Neural cell (in vitro differentiated cells): ENCODE results near the gene BIN2. TPM values are rescaled to one million over a fixed set of nuclear protein-coding genes. Genes with fewer than 3 reads are reported as not detected.

Source experiments
- H2AFZ ChIP-seq: fragments of 200-600, 300-800 bp; sonication (generic), shearing (Covaris generic); 2 replicates; pipeline ENCODE4 v1.6.0; 2014; ENCODE audit warnings: low read depth, mild to moderate bottlenecking, antibody characterized with exemption, low read length, moderate library complexity
- H3F3A ChIP-seq: fragments of 200-600 bp; shearing (Covaris generic); 2 replicates; pipeline ENCODE4 v1.6.1; 2016; ENCODE audit warnings: mild to moderate bottlenecking, moderate library complexity, mixed read lengths, antibody characterized with exemption, low read length; ENCODE audit not compliant: insufficient read depth, poor library complexity, severe bottlenecking
- H3K27ac ChIP-seq: fragments of 200-600, 300-800 bp; sonication (generic), shearing (Covaris generic); 2 replicates; pipeline ENCODE4 v1.5.1; 2014; ENCODE audit warnings: mild to moderate bottlenecking, low read length, moderate library complexity
- H3K27me3 ChIP-seq: fragments of 300-800, 200-600 bp; sonication (generic), shearing (Covaris generic); 2 replicates; pipeline ENCODE4 v1.6.0; 2014; ENCODE audit warnings: mild to moderate bottlenecking, low read depth, low read length, moderate library complexity; ENCODE audit not compliant: insufficient read depth
- H3K36me3 ChIP-seq: fragments of 300-800, 200-600 bp; sonication (generic), shearing (Covaris generic); 2 replicates; pipeline ENCODE4 v1.5.1; 2014; ENCODE audit warnings: mild to moderate bottlenecking, antibody characterized with exemption, low read length, moderate library complexity; ENCODE audit not compliant: insufficient read depth
- H3K4me2 ChIP-seq: fragments of 300-800, 200-600 bp; sonication (generic), shearing (Covaris generic); 2 replicates; pipeline ENCODE4 v1.6.0; 2014; ENCODE audit warnings: mild to moderate bottlenecking, low read length
- H3K4me3 ChIP-seq: fragments of 300-800, 200-600 bp; sonication (generic), shearing (Covaris generic); 2 replicates; pipeline ENCODE4 v1.5.1; 2014; ENCODE audit warnings: mild to moderate bottlenecking, low read length, moderate library complexity
- H3K79me2 ChIP-seq: fragments of 200-600 bp; shearing (Covaris generic); replicated peaks from 2 replicates; pipeline ENCODE4 v1.6.0; 2014; ENCODE audit warnings: mild to moderate bottlenecking, low read length, moderate library complexity; ENCODE audit not compliant: insufficient read depth
- H3K9ac ChIP-seq: fragments of 300-800, 200-600 bp; sonication (generic), shearing (Covaris generic); 2 replicates; pipeline ENCODE4 v1.6.1; 2016; ENCODE audit warnings: mild to moderate bottlenecking, low read length, mixed read lengths
- H3K9me2 ChIP-seq: fragments of 200-600 bp; shearing (Covaris generic); 2 replicates; pipeline ENCODE4 v1.6.1; 2016; ENCODE audit warnings: mild to moderate bottlenecking, low read length, mixed read lengths; ENCODE audit not compliant: insufficient read depth
- H3K9me3 ChIP-seq: fragments of 200-600, 300-800 bp; sonication (generic), shearing (Covaris generic); 2 replicates; pipeline ENCODE4 v1.6.1; 2016; ENCODE audit warnings: mild to moderate bottlenecking, mixed run types, low read length, moderate library complexity, mixed read lengths
- H4K20me1 ChIP-seq: fragments of 200-600 bp; shearing (Covaris generic); 2 replicates; pipeline ENCODE4 v1.6.1; 2016; ENCODE audit warnings: mild to moderate bottlenecking, mixed run types; ENCODE audit not compliant: insufficient read depth
- EP300 ChIP-seq: fragments of 450-650 bp; conservative IDR thresholded peaks from 2 replicates; pipeline ENCODE4 v1.6.1; 2014; ENCODE audit warnings: antibody characterized with exemption, mild to moderate bottlenecking, moderate library complexity; ENCODE audit not compliant: poor library complexity, severe bottlenecking
- EZH2 ChIP-seq: fragments of 200-600, 300-800 bp; shearing (Covaris generic), sonication (generic); IDR thresholded peaks from 2 replicates; pipeline ENCODE4 v1.6.1; 2014; ENCODE audit warnings: antibody characterized with exemption, low read length, borderline replicate concordance, mild to moderate bottlenecking; ENCODE audit not compliant: insufficient read depth, poor library complexity, severe bottlenecking
- MXI1 ChIP-seq: fragments of 450-650 bp; conservative IDR thresholded peaks from 2 replicates; pipeline ENCODE4 v1.6.1; 2014; ENCODE audit warnings: antibody characterized with exemption, mild to moderate bottlenecking; ENCODE audit not compliant: poor library complexity, severe bottlenecking
- POLR2AphosphoS5 ChIP-seq: IDR thresholded peaks from 2 replicates; pipeline ENCODE4 v1.6.1; 2012
- RAD21 ChIP-seq: fragments of 450-650 bp; conservative IDR thresholded peaks from 2 replicates; pipeline ENCODE4 v1.6.1; 2014; ENCODE audit warnings: antibody characterized with exemption, mild to moderate bottlenecking, moderate library complexity
- SMC3 ChIP-seq: fragments of 450-650 bp; conservative IDR thresholded peaks from 2 replicates; pipeline ENCODE4 v1.6.1; 2014; ENCODE audit warnings: antibody characterized with exemption, mild to moderate bottlenecking, moderate library complexity; ENCODE audit not compliant: poor library complexity
- TAF1 ChIP-seq: IDR thresholded peaks from 2 replicates; pipeline ENCODE4 v1.6.1; 2012; ENCODE audit warnings: low read depth
- polyA plus RNA-seq: library from polyadenylated mRNA; depleted of rRNA; stranded (reverse); fragments of >200 nt; gene quantifications from 2 replicates; pipeline ENCODE4 v1.2.3, GENCODE V29; 2014
- TF ChIP-seq, protein P1 (sequence below): fragments of 450-650 bp; IDR thresholded peaks from 2 replicates; pipeline ENCODE4 v1.5.1; 2014; ENCODE audit warnings: antibody characterized with exemption, mild to moderate bottlenecking, moderate library complexity; ENCODE audit not compliant: poor library complexity, severe bottlenecking
- TF ChIP-seq, protein P2 (sequence below): IDR thresholded peaks from 2 replicates; pipeline ENCODE4 v1.6.1; 2012; ENCODE audit warnings: borderline replicate concordance

BIN2 gene
- polyA plus RNA-seq, 1 donor from 2014 or later = not detected

DNA sequence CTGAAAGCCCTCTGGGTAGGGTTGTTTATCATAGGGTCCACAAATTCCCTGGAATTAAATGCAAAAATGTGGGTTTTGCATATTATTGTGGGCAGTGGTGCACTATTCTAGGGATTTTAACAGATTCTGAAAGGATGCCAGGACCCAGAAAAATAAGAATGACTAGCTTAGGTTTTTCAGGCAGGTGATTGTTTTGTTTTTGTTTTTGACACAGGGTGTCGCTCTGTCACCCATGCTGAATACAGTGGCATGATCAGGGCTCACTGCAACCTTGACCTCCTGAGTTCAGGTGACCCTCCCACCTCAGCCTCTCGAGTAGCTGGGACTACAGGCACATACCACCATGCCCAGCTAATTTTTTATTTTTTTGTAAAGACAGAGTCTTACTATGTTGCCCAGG, 48.0 kb upstream of the BIN2 start:
- Histone ChIP-seq H3K9me2 (no peaks in the 10 kb centered on the region), H3K27me3 (no peaks in the 10 kb centered on the region), H3K9ac (no peak overlapping the region), H3K9me3 (no peaks in the 10 kb centered on the region), H3K4me2 (no peak overlapping the region), H3K27ac (no peak overlapping the region), H3F3A (no peaks in the 10 kb centered on the region), H3K79me2 (no peaks in the 10 kb centered on the region), H2AFZ (no peak overlapping the region), H4K20me1 (no peaks in the 10 kb centered on the region), H3K4me3 (no peak overlapping the region), H3K36me3 (no peaks in the 10 kb centered on the region)
- TF ChIP-seq EZH2 = no peak
- TF ChIP-seq RAD21 = no peak
- no peak for TF ChIP-seq EP300
- TF ChIP-seq, protein P1, sequence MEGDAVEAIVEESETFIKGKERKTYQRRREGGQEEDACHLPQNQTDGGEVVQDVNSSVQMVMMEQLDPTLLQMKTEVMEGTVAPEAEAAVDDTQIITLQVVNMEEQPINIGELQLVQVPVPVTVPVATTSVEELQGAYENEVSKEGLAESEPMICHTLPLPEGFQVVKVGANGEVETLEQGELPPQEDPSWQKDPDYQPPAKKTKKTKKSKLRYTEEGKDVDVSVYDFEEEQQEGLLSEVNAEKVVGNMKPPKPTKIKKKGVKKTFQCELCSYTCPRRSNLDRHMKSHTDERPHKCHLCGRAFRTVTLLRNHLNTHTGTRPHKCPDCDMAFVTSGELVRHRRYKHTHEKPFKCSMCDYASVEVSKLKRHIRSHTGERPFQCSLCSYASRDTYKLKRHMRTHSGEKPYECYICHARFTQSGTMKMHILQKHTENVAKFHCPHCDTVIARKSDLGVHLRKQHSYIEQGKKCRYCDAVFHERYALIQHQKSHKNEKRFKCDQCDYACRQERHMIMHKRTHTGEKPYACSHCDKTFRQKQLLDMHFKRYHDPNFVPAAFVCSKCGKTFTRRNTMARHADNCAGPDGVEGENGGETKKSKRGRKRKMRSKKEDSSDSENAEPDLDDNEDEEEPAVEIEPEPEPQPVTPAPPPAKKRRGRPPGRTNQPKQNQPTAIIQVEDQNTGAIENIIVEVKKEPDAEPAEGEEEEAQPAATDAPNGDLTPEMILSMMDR = no peak
- no peak for TF ChIP-seq SMC3
- no peak for TF ChIP-seq POLR2AphosphoS5
- TF ChIP-seq, protein P2, sequence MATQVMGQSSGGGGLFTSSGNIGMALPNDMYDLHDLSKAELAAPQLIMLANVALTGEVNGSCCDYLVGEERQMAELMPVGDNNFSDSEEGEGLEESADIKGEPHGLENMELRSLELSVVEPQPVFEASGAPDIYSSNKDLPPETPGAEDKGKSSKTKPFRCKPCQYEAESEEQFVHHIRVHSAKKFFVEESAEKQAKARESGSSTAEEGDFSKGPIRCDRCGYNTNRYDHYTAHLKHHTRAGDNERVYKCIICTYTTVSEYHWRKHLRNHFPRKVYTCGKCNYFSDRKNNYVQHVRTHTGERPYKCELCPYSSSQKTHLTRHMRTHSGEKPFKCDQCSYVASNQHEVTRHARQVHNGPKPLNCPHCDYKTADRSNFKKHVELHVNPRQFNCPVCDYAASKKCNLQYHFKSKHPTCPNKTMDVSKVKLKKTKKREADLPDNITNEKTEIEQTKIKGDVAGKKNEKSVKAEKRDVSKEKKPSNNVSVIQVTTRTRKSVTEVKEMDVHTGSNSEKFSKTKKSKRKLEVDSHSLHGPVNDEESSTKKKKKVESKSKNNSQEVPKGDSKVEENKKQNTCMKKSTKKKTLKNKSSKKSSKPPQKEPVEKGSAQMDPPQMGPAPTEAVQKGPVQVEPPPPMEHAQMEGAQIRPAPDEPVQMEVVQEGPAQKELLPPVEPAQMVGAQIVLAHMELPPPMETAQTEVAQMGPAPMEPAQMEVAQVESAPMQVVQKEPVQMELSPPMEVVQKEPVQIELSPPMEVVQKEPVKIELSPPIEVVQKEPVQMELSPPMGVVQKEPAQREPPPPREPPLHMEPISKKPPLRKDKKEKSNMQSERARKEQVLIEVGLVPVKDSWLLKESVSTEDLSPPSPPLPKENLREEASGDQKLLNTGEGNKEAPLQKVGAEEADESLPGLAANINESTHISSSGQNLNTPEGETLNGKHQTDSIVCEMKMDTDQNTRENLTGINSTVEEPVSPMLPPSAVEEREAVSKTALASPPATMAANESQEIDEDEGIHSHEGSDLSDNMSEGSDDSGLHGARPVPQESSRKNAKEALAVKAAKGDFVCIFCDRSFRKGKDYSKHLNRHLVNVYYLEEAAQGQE = no peak
- TF ChIP-seq TAF1 = no peak
- TF ChIP-seq MXI1 = no peak

DNA sequence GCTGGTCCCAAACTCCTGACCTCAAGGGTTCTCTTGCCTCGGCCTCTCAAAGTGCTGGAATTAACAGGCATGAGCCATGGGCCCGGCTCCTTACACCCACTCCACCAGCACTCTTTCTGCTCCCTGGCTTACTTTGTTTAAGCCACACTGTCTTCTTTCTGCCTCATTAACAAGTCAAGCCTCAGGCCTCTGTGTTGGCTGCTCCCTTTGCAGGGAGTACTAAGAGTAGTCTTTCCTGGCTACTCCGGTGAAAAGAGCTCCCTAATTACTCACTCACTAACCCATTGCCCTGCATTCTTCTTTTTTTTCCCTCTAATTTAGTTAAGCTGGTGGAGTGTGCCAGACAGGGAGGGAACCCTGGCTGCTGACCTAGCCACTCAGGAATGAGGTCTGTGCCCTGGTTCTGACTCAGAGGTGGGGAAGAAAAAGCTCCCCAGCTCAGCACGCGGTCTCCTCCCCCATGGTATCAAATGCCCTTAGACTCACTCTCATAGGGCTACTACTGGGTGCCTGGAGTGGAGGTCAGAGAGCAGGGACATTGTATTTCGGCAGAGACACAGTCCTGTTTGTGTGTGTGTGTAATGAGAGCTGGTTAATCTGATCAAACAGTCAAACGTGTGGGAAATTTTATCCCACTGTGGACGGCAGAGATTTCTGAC, 47.5 kb upstream of the BIN2 start:
- Histone ChIP-seq H4K20me1 (no peaks in the 10 kb centered on the region), H3K27me3 (no peaks in the 10 kb centered on the region), H3K4me2 (no peak overlapping the region), H3F3A (no peaks in the 10 kb centered on the region), H3K9ac (no peak overlapping the region), H3K9me2 (no peaks in the 10 kb centered on the region), H3K4me3 (no peak overlapping the region), H3K79me2 (no peaks in the 10 kb centered on the region), H3K27ac (no peak overlapping the region), H2AFZ (no peak overlapping the region), H3K9me3 (no peaks in the 10 kb centered on the region), H3K36me3 (no peaks in the 10 kb centered on the region)
- no peak for TF ChIP-seq RAD21
- no peak for TF ChIP-seq EP300
- no peak for TF ChIP-seq SMC3
- TF ChIP-seq, protein P2 = no peak
- no peak for TF ChIP-seq POLR2AphosphoS5
- TF ChIP-seq TAF1 = no peak
- TF ChIP-seq MXI1 = no peak
- TF ChIP-seq EZH2 = no peak
- TF ChIP-seq, protein P1 = no peak
